DMS 273 treated with DMSO at 0.1 percent for 48 hours (cell line): Measurements from ENCODE around the gene NEK9.
"Not testable (repeated sequence)": the region's sequence is repeated elsewhere in the genome, so short reads cannot be mapped to it uniquely, and the experiment has no call there.

Source experiments
- DNase-seq: peaks from one replicate; lab custom pipeline; 2025; lab: John Stamatoyannopoulos, UW

The NEK9 gene

GRCh38 chr14:75126679-75127473 lies at the start of gene NEK9:
Gene NEK9 (minus strand): TSS chr14:75127048. CDS start chr14:75126921, 127 bp downstream.
- DNase-seq = peak; percentile 51

- peak; percentile 93 for DNase-seq
Measured at GRCh38 chr14:75176142-75176820, 49.4 kb upstream of the NEK9 start, which contains the start of gene TMED10. Gene TMED10 (minus strand): TSS chr14:75176612. CDS start chr14:75176579, 33 bp downstream.

- DNase-seq = no peak
Measured at GRCh38 chr14:75175677-75176141, 48.9 kb upstream of the NEK9 start.

GRCh38 chr14:75174066-75174465 lies 47.2 kb upstream of the NEK9 start:
- no peak for DNase-seq

GRCh38 chr14:75170772-75171171 lies 43.9 kb upstream of the NEK9 start:
- DNase-seq = no peak

- DNase-seq = no peak
Measured at GRCh38 chr14:75168586-75169335, 41.9 kb upstream of the NEK9 start.

- no peak for DNase-seq
Measured at GRCh38 chr14:75167325-75167724, 40.5 kb upstream of the NEK9 start.

- no peak for DNase-seq
Measured at GRCh38 chr14:75165586-75166391, 38.9 kb upstream of the NEK9 start.

- DNase-seq = no peak
Measured at GRCh38 chr14:75164809-75165208, 38.0 kb upstream of the NEK9 start.

GRCh38 chr14:75163677-75164076 lies 36.8 kb upstream of the NEK9 start:
- no peak for DNase-seq

GRCh38 chr14:75162631-75163030 lies 35.8 kb upstream of the NEK9 start:
- DNase-seq = no peak

GRCh38 chr14:75158843-75159614 lies 32.2 kb upstream of the NEK9 start:
- DNase-seq = no peak

GRCh38 chr14:75156901-75157300 lies 30.1 kb upstream of the NEK9 start:
- no peak for DNase-seq

GRCh38 chr14:75156111-75156510 lies 29.3 kb upstream of the NEK9 start:
- DNase-seq = no peak

- DNase-seq = no peak
Measured at GRCh38 chr14:75155169-75155568, 28.3 kb upstream of the NEK9 start.

- no peak for DNase-seq
Measured at GRCh38 chr14:75153295-75153694, 26.4 kb upstream of the NEK9 start.

- no peak for DNase-seq
Measured at GRCh38 chr14:75151851-75152250, 25.0 kb upstream of the NEK9 start.

GRCh38 chr14:75150637-75151036 lies 23.8 kb upstream of the NEK9 start:
- not testable (repeated sequence) for DNase-seq

- DNase-seq = no peak
Measured at GRCh38 chr14:75150150-75150549, 23.3 kb upstream of the NEK9 start.

GRCh38 chr14:75147423-75148071 lies 20.7 kb upstream of the NEK9 start:
- DNase-seq = no peak
